Globus pallidus (tissue), 1 donor: ENCODE data around the gene CKAP2L.
A peak's percentile ranks its signal among the peaks of the same experiment; 100 is the strongest.

Experiments used
- DNase-seq: peaks from one replicate; pipeline ENCODE4 v3.0.0-alpha.2; 2015; ENCODE audit warnings: low spot score

The CKAP2L gene

GRCh38 chr2:112760149-112760548 is 4.3 kb downstream of the CKAP2L start:
- no peak for DNase-seq

GRCh38 chr2:112758711-112759110 is 5.7 kb downstream of the CKAP2L start:
- no peak for DNase-seq

GRCh38 chr2:112757265-112757664 is 7.1 kb downstream of the CKAP2L start:
- no peak for DNase-seq

GRCh38 chr2:112756207-112756606 is 8.2 kb downstream of the CKAP2L start:
- no peak for DNase-seq

DNA sequence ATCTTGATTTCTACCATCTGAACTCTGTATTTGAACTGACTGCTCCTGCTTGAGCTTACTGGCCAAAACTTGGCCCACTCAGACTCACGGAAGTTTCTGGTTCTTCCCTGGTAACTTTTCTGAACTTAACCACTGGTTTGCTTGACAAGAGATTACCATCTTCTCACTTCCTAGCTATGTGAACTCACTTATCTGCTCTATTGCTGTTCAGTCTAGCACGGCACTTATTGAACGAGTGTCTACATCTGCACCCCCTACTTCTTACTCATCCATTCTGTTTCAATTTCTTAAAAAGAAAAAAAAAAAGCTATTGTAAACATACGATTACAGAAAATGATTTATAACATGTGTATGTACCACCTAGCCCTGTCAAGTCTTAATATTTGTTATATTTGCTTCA is 9.0 kb downstream of the CKAP2L start:
- DNase-seq, result no peak

- DNase-seq, result no peak
These were observed 9.8 kb downstream of the CKAP2L start for GRCh38 chr2:112754564-112754963.

- no peak for DNase-seq
These were observed 11.7 kb downstream of the CKAP2L start for GRCh38 chr2:112752667-112753066.

GRCh38 chr2:112751451-112752197 is 12.8 kb downstream of the CKAP2L start:
- no peak for DNase-seq

DNA sequence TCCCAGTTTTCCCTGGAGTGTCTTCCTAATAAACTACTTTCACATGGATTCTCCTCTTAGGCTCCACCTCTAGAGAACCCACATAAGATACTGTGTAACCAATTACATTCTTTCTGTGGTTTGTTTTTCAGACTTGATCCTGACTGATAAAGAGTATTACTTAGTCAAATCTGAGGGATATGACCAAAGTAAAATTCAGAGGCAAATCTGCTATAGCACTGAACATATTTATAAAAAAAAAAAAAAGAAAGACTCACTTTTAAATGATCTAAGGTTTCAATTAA is 13.9 kb downstream of the CKAP2L start:
- no peak for DNase-seq

- DNase-seq, result peak; percentile 77
These were observed 14.5 kb downstream of the CKAP2L start for GRCh38 chr2:112749755-112750559.

DNA sequence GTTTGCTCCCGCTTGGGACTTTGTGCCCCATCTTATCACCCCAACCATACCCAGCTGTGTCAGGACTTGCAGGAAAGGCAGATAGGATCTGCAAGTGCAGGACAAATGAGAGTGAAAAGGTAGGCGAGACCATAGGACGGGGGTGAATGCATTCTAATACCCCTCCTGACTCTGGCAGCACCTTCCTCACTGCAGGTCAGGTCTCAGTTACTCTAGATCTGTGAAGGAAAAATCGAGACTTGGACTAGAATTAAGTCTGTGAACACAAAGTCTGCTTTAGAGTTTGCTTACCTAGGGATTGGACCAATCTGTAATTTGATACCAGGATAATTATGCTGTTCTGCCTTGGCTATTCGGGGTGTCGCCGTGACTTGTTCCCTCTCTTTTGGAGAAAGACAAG is 23.9 kb downstream of the CKAP2L start:
- DNase-seq, result no peak

DNA sequence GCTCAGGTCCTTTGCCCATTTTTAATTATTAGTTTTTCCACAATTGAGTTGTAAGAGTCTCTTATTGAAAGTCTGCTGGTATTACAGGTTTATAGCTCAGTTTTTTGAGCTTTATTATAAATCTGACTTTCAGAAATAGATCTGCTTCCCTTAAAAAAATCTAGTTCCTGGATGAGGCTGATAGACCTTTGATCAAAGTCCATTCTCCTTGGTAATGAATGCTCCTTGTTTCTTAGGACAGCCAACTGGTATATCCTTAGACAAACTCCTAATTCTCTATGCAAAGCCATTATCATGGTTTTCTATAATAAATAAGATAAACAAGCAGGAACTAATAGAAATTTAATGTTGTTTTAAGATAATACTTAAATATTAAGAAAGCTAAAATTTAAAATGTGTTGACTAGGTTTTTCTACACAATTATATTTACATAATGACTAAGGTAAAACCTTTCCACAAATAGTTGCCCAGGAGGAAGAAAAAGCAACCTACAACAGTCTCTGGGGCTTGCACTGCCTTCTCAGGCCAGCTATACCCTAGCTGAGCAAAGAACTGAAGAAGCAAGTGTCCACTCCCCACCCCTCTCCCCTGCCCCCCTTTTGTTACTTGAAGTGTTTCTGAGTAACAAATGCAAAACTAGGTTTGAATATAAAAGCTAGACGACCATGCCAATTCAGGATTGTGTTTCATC is 26.7 kb downstream of the CKAP2L start:
- no peak for DNase-seq

DNA sequence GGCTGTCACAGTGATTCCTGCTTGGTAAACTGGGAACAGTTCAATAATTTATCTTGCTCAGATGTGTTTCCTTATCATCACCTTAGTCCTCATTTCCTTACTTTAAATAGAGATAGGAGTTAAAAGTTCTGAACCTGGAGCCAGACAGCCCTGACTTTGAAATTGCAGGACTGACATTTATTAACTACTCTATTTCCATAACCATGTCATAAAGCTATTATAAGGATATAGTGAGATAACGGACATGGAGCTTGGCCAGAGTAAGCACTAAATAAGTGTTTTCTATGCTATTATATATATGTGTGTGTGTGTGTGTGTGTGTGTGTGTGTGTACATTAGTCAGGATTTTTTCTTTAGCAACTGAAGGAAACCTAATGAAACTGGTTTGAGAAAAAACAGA is 30.5 kb downstream of the CKAP2L start:
- DNase-seq, result no peak

- DNase-seq, result no peak
These were observed 31.0 kb downstream of the CKAP2L start for GRCh38 chr2:112733456-112733855.

GRCh38 chr2:112731479-112731878 is 32.9 kb downstream of the CKAP2L start:
- DNase-seq, result no peak

DNA sequence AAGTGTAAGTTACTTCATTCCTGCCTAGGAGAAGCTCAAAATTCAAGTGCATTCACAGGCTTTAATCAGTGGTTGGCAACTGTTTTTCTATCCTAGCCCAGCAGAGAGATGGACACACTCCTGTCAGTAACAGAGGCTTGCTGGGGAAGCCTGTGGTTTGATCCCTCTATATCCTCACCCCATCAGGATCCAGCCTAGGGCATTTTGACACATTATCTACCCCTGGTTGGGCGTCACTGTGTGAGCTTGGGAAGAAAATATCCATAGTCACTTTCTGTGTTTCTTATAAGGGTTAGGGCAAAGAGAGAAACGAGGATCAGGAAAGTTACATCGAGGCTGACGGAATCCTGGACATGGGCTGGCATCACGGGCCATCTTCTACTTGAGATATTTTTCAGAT is 33.6 kb downstream of the CKAP2L start:
- DNase-seq, result no peak

GRCh38 chr2:112730216-112730615 is 34.2 kb downstream of the CKAP2L start:
- no peak for DNase-seq

DNA sequence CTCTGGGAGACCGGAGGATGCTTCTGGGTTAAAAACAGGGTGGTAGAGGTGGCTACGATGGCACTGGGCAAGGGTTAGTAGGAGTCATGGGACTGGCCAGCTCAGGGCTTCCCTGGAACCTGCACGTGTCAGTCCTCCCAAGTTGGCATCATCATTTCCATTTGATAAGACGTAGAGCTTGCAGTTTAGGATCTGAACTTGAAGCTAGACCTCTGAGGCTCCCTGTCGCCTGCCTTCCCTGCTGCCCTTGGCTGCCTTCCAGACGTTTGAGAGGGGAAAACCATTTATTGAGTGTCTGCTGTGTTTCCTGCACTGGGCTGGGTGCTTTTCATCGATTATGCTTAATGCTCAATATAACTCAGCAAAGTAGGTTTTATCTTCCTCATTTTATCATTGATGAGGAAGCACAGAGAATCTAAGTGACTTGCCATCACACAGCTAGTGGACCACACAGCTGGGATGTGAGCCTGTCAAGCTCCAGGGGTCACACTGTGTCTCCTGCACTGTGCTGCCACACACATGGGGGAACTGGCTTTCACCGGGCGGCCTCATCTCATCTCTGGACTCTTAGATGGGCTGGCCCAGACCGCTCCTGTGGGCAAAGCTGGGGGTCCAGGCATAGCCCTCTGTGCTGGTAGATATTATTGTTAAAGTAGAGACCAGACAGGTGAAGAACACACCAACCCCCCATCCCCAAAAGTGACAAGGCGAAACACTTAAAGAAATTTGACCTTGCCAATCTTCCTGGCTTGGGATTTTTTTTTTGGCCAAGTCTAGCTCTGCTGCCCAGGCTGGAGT is 35.8 kb downstream of the CKAP2L start:
- DNase-seq, result no peak

GRCh38 chr2:112728029-112728362 is 36.4 kb downstream of the CKAP2L start:
- DNase-seq, result no peak

DNA sequence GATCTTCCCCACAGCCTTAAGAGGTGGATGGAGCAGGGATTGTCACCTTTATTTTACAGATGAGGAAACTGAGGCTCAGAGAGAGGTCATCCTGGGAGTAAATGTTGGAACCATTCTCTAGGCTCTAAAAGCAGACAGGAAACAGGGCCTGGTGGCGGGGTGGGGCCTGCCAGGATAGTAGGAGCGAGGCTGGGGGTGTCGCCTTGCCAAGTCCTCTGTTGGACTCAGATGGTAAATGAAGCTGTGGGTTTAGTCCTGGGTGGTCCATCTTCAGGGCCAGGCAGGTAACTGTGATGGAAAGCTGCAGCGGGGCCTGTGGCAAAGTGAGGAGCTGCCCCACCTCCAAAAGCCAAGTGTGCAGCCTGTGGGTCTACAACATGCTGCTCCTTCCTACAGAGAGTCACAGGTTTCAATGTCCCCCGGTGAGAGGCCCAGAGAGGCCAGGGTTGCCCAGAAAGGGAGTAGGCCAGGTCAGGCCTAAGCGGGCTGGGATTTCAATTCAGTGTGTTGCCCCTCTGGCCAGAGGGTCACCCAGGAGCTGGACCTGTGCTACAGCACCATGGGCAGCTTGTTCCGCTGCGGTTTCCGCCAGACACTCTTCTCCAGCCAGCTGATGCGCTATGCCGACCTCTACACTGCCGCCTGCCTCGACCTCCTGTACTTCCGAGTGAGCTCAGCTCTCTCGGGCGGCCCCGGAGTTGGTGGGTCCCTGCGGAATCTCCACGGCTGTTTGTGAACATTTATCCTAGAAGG is 37.0 kb downstream of the CKAP2L start:
- DNase-seq, result no peak

DNA sequence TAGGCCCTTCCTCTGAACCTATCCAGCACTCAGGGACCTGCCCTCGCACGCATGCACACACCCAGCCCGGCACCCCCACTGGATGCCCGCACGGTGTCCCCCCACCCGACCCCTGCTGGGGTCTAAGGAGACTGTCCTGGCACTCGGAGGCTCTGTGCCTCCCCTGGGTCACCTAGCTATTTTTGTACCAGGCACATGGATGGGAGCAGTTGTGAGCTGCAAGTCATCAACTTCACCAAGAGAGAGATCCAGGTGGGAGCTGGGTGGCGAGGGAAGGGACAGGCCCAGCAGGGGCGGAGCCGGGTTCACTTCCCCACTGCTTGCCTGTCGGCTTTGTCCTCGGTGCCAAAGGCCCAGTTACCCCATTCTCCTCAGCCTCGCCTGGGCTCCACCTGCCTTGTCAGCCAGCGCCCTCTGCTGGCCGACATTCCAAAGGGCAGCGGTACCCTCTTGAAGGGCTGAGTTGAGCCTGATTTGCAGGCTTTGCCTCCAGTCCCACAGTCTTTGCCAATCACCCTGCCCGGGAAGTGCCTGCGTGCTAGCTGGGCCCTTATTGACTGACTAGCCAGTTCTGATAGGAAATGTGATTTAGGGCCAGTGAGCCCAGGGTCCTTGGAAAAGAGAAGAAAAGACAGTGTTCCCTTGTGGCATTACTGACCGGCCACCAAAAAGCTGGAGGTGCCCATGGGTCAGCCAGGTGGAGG is 37.8 kb downstream of the CKAP2L start:
- peak; percentile 87 for DNase-seq
